Hepatocyte (in vitro differentiated cells): ENCODE results near the gene FLRT1. TPM values are rescaled to one million over a fixed set of nuclear protein-coding genes. Genes with fewer than 3 reads are reported as not detected.
A peak's percentile ranks its signal among the peaks of the same experiment; 100 is the strongest.

ENCODE experiments used
- DNase-seq: peaks from one replicate; pipeline ENCODE4 v3.0.0-alpha.2; 2016; ENCODE audit warnings: low spot score
- H2AFZ ChIP-seq: fragments of 200-600 bp; sonication (generic); 2 replicates; pipeline ENCODE4 v1.6.0; 2016; ENCODE audit warnings: antibody characterized with exemption, mild to moderate bottlenecking
- H3K27ac ChIP-seq: fragments of 200-600 bp; sonication (generic); 2 replicates; pipeline ENCODE4 v1.5.1; 2016; ENCODE audit warnings: mild to moderate bottlenecking
- H3K27me3 ChIP-seq: fragments of 200-600 bp; sonication (generic); 2 replicates; pipeline ENCODE4 v1.6.1; 2016
- H3K36me3 ChIP-seq: fragments of 200-600 bp; sonication (generic); replicated peaks from 2 replicates; pipeline ENCODE4 v1.5.1; 2016; ENCODE audit warnings: low read depth; ENCODE audit not compliant: insufficient read depth
- H3K4me1 ChIP-seq: fragments of 200-600 bp; sonication (generic); 2 replicates; pipeline ENCODE4 v1.5.1; 2016; ENCODE audit warnings: mild to moderate bottlenecking, moderate library complexity; ENCODE audit not compliant: insufficient read depth
- H3K4me2 ChIP-seq: fragments of 200-600 bp; sonication (generic); 2 replicates; pipeline ENCODE4 v1.6.0; 2016
- H3K4me3 ChIP-seq: fragments of 200-600 bp; sonication (generic); 2 replicates; pipeline ENCODE4 v1.5.1; 2016; ENCODE audit warnings: mild to moderate bottlenecking
- H3K79me2 ChIP-seq: fragments of 200-600 bp; sonication (generic); 2 replicates; pipeline ENCODE4 v1.6.0; 2017; ENCODE audit warnings: mild to moderate bottlenecking
- H3K9me2 ChIP-seq: fragments of 200-600 bp; sonication (generic); replicated peaks from 2 replicates; pipeline ENCODE4 v1.6.0; 2017; ENCODE audit warnings: mild to moderate bottlenecking; ENCODE audit not compliant: insufficient read depth
- H3K9me3 ChIP-seq: fragments of 200-600 bp; sonication (generic); 2 replicates; pipeline ENCODE4 v1.5.1; 2016; ENCODE audit warnings: low read depth, mild to moderate bottlenecking
- H4K20me1 ChIP-seq: fragments of 200-600 bp; sonication (generic); 2 replicates; pipeline ENCODE4 v1.6.0; 2016; ENCODE audit warnings: mild to moderate bottlenecking; ENCODE audit not compliant: insufficient read depth, poor library complexity, severe bottlenecking
- CTCF ChIP-seq: fragments of 200-600 bp; sonication (generic); IDR thresholded peaks from 2 replicates; pipeline ENCODE4 v1.5.1; 2016; ENCODE audit warnings: antibody characterized with exemption, mild to moderate bottlenecking; ENCODE audit not compliant: poor library complexity
- EZH2 ChIP-seq: fragments of 200-600 bp; sonication (generic); IDR thresholded peaks from 2 replicates; pipeline ENCODE4 v1.6.1; 2016; ENCODE audit warnings: antibody characterized with exemption, mild to moderate bottlenecking, borderline replicate concordance
- EZH2phosphoT487 ChIP-seq: fragments of 200-600 bp; sonication (generic); IDR thresholded peaks from one replicate; pipeline ENCODE4 v1.6.1; 2018; ENCODE audit warnings: antibody characterized with exemption, mild to moderate bottlenecking, low read depth, moderate library complexity; ENCODE audit not compliant: unreplicated experiment, severe bottlenecking
- WGBS: methylation state at CpG from one replicate; pipeline ENCODE4 v1.1.6; 2016; ENCODE audit warnings: low lambda C conversion rate; ENCODE audit errors: missing lambda C conversion rate; 5-methylcytosine and 5-hydroxymethylcytosine counted together
- polyA plus RNA-seq: library from polyadenylated mRNA; unstranded; fragments of >200 nt; fragmentation: Nextera tagmentation; extraction: Ambion mirVana; gene quantifications from 2 replicates; pipeline ENCODE4 v1.2.1, GENCODE V29; 2016
- total RNA-seq: library from RNA; depleted of rRNA; stranded (reverse); fragments of >200 nt; gene quantifications from 2 replicates; pipeline ENCODE4 v1.2.3, GENCODE V29; 2014

FLRT1 gene
- total and polyA plus RNA-seq, 2 experiments from 2014 or later, result 0.34 to 0.43 TPM

DNA sequence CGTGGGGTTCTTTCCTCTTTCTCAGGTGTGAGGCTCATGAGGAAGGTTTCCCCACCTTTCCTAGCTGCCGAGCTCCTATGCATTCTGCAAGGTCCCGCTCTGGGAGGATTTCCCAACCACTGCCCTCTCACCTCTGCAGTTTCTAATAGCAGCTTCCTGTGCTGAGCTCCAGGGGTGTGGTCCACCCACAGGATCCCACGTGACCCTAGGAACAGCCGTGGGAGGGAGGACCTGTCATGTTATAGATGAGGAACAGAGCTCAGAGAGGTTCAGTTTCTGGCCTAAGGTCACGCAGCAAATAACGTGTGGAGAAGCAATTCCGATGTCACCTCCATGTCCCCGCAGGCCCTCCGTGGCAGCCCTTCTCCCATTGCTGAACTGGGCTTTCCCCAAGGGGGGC, 38.5 kb downstream of the FLRT1 start:
- Histone ChIP-seq H3K79me2 (no peaks in the 10 kb centered on the region), H4K20me1 (no peaks in the 10 kb centered on the region), H3K4me2 (no peak overlapping the region), H3K9me2 (no peaks in the 10 kb centered on the region), H3K4me3 (no peak overlapping the region), H3K27ac (no peak overlapping the region), H3K4me1 (peaks cover 31% of the 10 kb centered on the region), H2AFZ (no peak overlapping the region), H3K9me3 (no peaks in the 10 kb centered on the region), H3K36me3 (no peaks in the 10 kb centered on the region), H3K27me3 (no peaks in the 10 kb centered on the region)
- DNase-seq, result peak; percentile 48
- no peak for TF ChIP-seq EZH2phosphoT487
- no peak for TF ChIP-seq EZH2
- no peak for TF ChIP-seq CTCF
- WGBS, result 69% methylated on average over 10 of the region's 10 CpGs

GRCh38 chr11:64076758-64077157, 41.0 kb downstream of the FLRT1 start:
- Histone ChIP-seq H3K4me2 (no peak overlapping the region), H3K4me3 (no peak overlapping the region), H2AFZ (no peak overlapping the region), H4K20me1 (no peaks in the 10 kb centered on the region), H3K9me2 (no peaks in the 10 kb centered on the region), H3K9me3 (no peaks in the 10 kb centered on the region), H3K27me3 (no peaks in the 10 kb centered on the region), H3K36me3 (no peaks in the 10 kb centered on the region), H3K27ac (no peak overlapping the region), H3K79me2 (no peaks in the 10 kb centered on the region), H3K4me1 (peaks cover 13% of the 10 kb centered on the region)
- WGBS, result 91% methylated on average over 8 of the region's 8 CpGs
- DNase-seq, result no peak
- TF ChIP-seq EZH2 (no peak), EZH2phosphoT487 (no peak), CTCF (no peak)

DNA sequence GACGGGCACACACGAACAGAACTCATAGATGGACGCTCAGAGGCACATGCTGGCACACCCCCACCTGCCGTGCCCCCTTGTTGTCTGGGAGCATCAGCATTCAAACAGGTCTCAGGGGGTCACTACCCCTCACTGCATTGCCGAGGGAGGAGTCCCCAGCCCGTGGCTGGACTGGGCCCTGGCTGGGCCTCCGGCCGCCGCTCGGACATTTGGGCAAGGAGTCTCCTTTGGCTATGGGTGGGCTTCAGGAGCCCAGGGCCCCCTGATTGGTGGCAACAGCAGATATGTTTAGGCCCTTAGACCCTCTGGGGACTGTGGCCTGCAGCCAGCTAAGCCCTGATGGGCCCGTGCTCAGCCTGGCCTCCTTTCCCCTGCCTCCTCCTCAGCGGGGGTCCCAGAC, 41.9 kb downstream of the FLRT1 start:
- no peaks in the 10 kb centered on the region for H3K9me3 ChIP-seq
- H3K27ac ChIP-seq, result no peak overlapping the region
- H3K4me3 ChIP-seq, result no peak overlapping the region
- no peaks in the 10 kb centered on the region for H3K9me2 ChIP-seq
- no peak for DNase-seq
- no peak overlapping the region for H3K4me2 ChIP-seq
- no peaks in the 10 kb centered on the region for H3K79me2 ChIP-seq
- H4K20me1 ChIP-seq, result no peaks in the 10 kb centered on the region
- H2AFZ ChIP-seq, result no peak overlapping the region
- WGBS, result 91% methylated on average over 12 of the region's 12 CpGs
- H3K4me1 ChIP-seq, result peaks cover 13% of the 10 kb centered on the region
- H3K36me3 ChIP-seq, result no peaks in the 10 kb centered on the region
- H3K27me3 ChIP-seq, result no peaks in the 10 kb centered on the region
- no peak for TF ChIP-seq CTCF
- TF ChIP-seq EZH2phosphoT487, result no peak
- no peak for TF ChIP-seq EZH2

- TF ChIP-seq EZH2 (no peak), CTCF (no peak), EZH2phosphoT487 (no peak)
- H3K4me1 ChIP-seq, result peaks cover 13% of the 10 kb centered on the region
- no peaks in the 10 kb centered on the region for H3K9me3 ChIP-seq
- no peaks in the 10 kb centered on the region for H3K36me3 ChIP-seq
- no peaks in the 10 kb centered on the region for H3K27me3 ChIP-seq
- DNase-seq, result no peak
- H2AFZ ChIP-seq, result no peak overlapping the region
- peak overlapping the region; percentile 14 for H3K27ac ChIP-seq
- H3K9me2 ChIP-seq, result no peaks in the 10 kb centered on the region
- H3K4me3 ChIP-seq, result no peak overlapping the region
- WGBS, result 54% methylated on average over 11 of the region's 11 CpGs
- no peak overlapping the region for H3K4me2 ChIP-seq
- H4K20me1 ChIP-seq, result no peaks in the 10 kb centered on the region
- H3K79me2 ChIP-seq, result no peaks in the 10 kb centered on the region
Measured at GRCh38 chr11:64078284-64078683, 42.6 kb downstream of the FLRT1 start.
